Thyroid gland (tissue), 4 donors: Measurements from ENCODE around the gene TSPAN9. TPM values are rescaled to one million over a fixed set of nuclear protein-coding genes. Genes with fewer than 3 reads are reported as not detected.

ENCODE experiments used
- DNase-seq, 2 donors: peaks; one replicate each; pipeline ENCODE4 v3.0.0-alpha.2; 2019
- H3K27ac ChIP-seq, 3 donors: fragments of 200-600 bp; sonication (generic); 1 replicate in 2 of 3; 2 replicates in 1 of 3; pipeline ENCODE4 v1.5.1; 2016 to 2019; ENCODE audit warnings: mild to moderate bottlenecking in 1 of 3, moderate library complexity in 1 of 3
- H3K27me3 ChIP-seq: fragments of 200-600 bp; sonication (generic); one replicate; pipeline ENCODE4 v1.5.1; 2019
- H3K36me3 ChIP-seq, 2 donors: fragments of 200-600 bp; sonication (generic); one replicate each; pipeline ENCODE4 v1.5.1; 2016 to 2019
- H3K4me1 ChIP-seq, 2 donors: fragments of 200-600 bp; sonication (generic); one replicate each; pipeline ENCODE4 v1.5.1; 2017 to 2019
- H3K4me3 ChIP-seq, 3 donors: fragments of 200-600 bp; sonication (generic); replicated peaks in 1 of 3; 1 replicate in 2 of 3; 2 replicates in 1 of 3; pipeline ENCODE4 v1.5.1; 2016; ENCODE audit warnings: mild to moderate bottlenecking in 1 of 3
- H3K9me3 ChIP-seq: fragments of 200-600 bp; sonication (generic); one replicate; pipeline ENCODE4 v1.5.1; 2017
- CTCF ChIP-seq, 6 experiments: fragments of 200-600 bp in 3 of 6; fragments of 450-650 bp in 3 of 6; sonication (generic) in 3 of 6; IDR thresholded peaks; one replicate each; pipeline ENCODE4 v1.5.1; 2016 to 2019; ENCODE audit warnings: antibody characterized with exemption in 6 of 6, mild to moderate bottlenecking in 2 of 6, inconsistent platforms in 1 of 6, moderate library complexity in 1 of 6
- POLR2A ChIP-seq, 2 donors: fragments of 450-650 bp; IDR thresholded peaks; one replicate each; pipeline ENCODE4 v1.6.1; 2017; ENCODE audit warnings: antibody characterized with exemption in 2 of 2, mild to moderate bottlenecking in 2 of 2, moderate library complexity in 1 of 2
- WGBS, 2 donors: methylation state at CpG; one replicate each; pipeline ENCODE4 v1.1.5; 2017; 5-methylcytosine and 5-hydroxymethylcytosine counted together
- intact Hi-C: fragments of 100-400 bp; cut with DNase I; formaldehyde crosslinking; loops from one replicate; pipeline ENCODE4 v1.15.1; 2023
- total RNA-seq, 4 donors: library from RNA; depleted of rRNA; stranded (reverse); fragments of >200 nt; gene quantifications; one replicate each; pipeline ENCODE4 v1.2.3, GENCODE V29; 2016

Gene TSPAN9
- total RNA-seq, 4 donors from 2014 or later = 26.9 to 47.5 (median 33.2) TPM

DNA sequence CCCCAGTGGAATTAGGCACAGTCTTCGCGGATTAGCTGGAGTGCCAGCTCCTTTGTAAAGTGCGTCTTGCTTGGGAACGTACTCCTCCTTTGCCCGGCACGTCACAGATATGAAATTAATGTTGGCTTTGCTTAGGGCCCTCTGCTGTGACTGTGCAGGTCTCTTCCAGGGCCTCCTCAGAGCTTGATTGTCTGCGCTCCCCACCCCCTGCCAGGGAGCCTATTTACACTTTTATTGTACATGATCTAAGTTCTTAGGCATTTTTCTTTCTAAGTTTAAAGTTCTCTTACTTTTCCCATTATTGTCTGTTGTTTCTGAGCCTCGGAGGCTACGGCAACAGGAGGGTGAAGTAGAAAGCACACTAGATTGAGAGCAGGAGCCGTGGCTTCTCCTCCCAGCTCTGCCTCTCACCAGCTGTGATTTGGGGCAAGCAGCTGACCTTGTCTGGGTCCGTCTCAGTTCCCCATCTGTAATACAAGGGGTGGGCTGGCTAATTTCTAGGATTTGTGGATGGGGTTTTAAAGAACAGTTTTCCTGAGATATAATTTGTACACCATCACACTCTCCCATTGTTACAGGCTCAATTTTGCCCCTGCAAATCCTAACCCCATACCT is 81.8 kb downstream of the TSPAN9 start:
- Histone ChIP-seq H3K9me3 (no peaks in the 10 kb centered on the region), H3K36me3 (no peaks in the 10 kb centered on the region), H3K4me1 (no peaks in the 10 kb centered on the region), H3K27ac (no peak overlapping the region), H3K27me3 (no peaks in the 10 kb centered on the region), H3K4me3 (no peak overlapping the region)
- 80% methylated on average over 11 of the region's 11 CpGs for WGBS, 2 donors
- no peak for DNase-seq
- TF ChIP-seq POLR2A (IDR thresholded peaks at IDR 0.05) (no peak), CTCF (IDR thresholded peaks at IDR 0.05) (no peak)
- intact Hi-C loops = no loop called here

DNA sequence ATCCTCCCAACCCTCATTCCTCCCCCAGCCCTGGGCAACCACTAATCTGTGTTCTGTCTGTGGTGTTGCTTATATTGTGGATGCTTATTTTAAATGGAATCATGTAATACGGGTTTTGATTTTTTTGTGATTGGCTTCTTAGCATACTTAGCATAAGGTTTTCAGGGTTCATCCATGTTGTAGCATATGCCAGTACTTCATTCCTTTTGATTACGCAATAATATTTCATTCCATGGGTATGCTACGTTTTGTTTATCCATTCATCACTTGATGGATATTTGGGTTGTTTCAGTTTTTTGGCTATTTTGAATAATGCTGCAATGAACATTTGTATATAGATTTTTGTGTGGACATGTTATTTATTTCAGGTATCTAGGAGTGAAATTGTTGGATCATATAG is 82.9 kb downstream of the TSPAN9 start:
- no peak overlapping the region for H3K4me3 ChIP-seq
- DNase-seq = no peak
- no peaks in the 10 kb centered on the region for H3K36me3 ChIP-seq
- 90 to 92% methylated on average over 3 of the region's 3 CpGs for WGBS, 2 donors
- H3K4me1 ChIP-seq = no peaks in the 10 kb centered on the region
- intact Hi-C loops = no loop called here
- no peaks in the 10 kb centered on the region for H3K27me3 ChIP-seq
- no peaks in the 10 kb centered on the region for H3K9me3 ChIP-seq
- H3K27ac ChIP-seq = no peak overlapping the region
- TF ChIP-seq POLR2A (IDR thresholded peaks at IDR 0.05) = no peak
- TF ChIP-seq CTCF (IDR thresholded peaks at IDR 0.05) = no peak

DNA sequence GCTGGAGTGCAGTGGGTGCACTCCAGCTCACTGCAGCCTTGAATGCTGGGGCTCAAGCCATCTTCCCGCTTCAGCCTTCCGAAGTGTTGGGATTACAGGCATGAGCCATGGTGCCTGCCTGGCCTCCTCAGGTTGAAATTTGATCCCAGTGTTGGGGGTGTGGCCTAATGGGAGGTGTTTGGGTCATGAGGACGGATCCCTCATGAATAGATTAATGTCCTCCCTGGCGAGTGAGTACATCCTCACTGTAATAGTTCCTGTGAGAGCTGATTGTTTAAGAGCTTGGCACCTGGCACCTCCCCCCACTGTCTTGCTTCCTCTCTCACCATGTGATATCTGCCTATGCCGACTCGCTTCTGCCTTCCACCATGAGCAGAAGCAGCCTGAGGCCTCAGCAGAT is 84.7 kb downstream of the TSPAN9 start:
- no peaks in the 10 kb centered on the region for H3K4me1 ChIP-seq
- no peaks in the 10 kb centered on the region for H3K9me3 ChIP-seq
- no peak overlapping the region for H3K27ac ChIP-seq
- 85% methylated on average over 6 of the region's 6 CpGs for WGBS, 2 donors
- intact Hi-C loops = no loop called here
- no peak overlapping the region for H3K4me3 ChIP-seq
- DNase-seq = no peak
- TF ChIP-seq CTCF (IDR thresholded peaks at IDR 0.05) = no peak
- no peak for TF ChIP-seq POLR2A (IDR thresholded peaks at IDR 0.05)
- H3K27me3 ChIP-seq = no peaks in the 10 kb centered on the region
- no peaks in the 10 kb centered on the region for H3K36me3 ChIP-seq

DNA sequence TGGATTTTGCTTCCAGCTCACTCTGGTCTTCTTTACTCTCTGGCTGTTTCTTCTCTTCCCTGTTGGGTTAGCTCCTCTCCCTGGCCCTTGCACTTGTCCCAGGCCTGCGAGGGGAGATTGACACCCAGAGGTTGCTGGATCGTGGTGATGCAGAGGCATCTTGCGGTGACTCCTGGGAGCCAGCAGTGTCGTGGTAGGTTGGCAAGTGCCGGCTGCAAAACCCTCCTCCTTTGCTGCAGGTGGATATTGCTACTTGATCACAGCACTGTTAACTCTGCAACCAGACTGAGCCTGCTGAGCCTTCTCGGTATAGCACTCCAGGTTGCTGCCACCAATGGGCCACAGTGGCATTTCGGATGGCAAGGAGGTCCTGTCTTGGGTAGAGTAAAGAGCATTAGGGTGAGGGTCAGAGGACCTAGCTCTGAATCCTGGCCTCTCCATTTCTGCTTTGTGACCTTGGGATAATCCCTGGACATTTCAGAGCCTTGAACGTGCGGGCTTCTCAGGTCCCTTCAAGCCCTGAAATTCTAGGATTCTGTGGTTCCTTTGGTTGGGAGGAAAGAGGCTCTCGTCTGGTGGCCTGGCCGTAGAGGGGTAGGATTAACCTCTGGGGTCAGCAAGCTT is 87.4 kb downstream of the TSPAN9 start:
- Histone ChIP-seq H3K27me3 (no peaks in the 10 kb centered on the region), H3K9me3 (no peaks in the 10 kb centered on the region), H3K36me3 (no peaks in the 10 kb centered on the region), H3K4me3 (no peak overlapping the region), H3K4me1 (no peaks in the 10 kb centered on the region), H3K27ac (no peak overlapping the region)
- WGBS, 2 donors = 90 to 92% methylated on average over 9 to 11 of the region's 11 CpGs
- DNase-seq = no peak
- TF ChIP-seq CTCF (IDR thresholded peaks at IDR 0.05) = no peak
- TF ChIP-seq POLR2A (IDR thresholded peaks at IDR 0.05) = no peak
- intact Hi-C loops = no loop called here
